Measurements from ENCODE around the gene GRAP.
A peak's percentile ranks its signal among the peaks of the same experiment; 100 is the strongest.

The GRAP gene

DNA sequence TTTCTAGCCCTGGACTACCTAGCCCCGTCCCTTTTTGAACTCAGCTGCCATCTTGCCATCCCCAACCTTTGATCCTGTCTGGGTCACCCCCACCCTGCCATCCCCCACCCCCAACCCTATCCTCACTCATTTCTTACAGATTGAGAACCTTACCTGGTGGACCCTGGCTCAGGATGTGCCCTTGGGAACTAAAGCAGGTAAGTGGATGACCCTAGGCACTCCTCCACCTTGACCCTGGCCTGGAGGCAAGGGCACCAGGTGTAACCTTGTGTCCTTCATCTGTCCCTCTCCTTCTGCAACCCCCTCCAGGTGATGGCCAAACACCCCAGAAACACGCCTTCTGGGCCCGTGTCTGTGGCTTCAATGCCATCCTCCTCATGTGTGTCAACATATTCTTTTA is 26.7 kb downstream of the GRAP start:
- H3K4me1 ChIP-seq (ENCODE audit: control insufficient read depth, insufficient read depth, low read length), result no peaks in the 10 kb centered on the region
- ChIA-PET POLR2A (interaction anchor here (2.2 kb wide), 1 partner anchor 16 kb away, joined by 7 read pairs; the partner anchor contains the start of gene FAM83G), CTCF (interaction anchor here (1.5 kb wide), 1 partner anchor 394 kb away, joined by 3 read pairs; no protein-coding TSS in a partner anchor)
- TF ChIP-seq, protein P1, sequence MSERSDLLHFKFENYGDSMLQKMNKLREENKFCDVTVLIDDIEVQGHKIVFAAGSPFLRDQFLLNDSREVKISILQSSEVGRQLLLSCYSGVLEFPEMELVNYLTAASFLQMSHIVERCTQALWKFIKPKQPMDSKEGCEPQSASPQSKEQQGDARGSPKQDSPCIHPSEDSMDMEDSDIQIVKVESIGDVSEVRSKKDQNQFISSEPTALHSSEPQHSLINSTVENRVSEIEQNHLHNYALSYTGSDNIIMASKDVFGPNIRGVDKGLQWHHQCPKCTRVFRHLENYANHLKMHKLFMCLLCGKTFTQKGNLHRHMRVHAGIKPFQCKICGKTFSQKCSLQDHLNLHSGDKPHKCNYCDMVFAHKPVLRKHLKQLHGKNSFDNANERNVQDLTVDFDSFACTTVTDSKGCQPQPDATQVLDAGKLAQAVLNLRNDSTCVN (tag by site-specific recombination; optimal IDR thresholded peaks at IDR 0.05), result no peak
- no peak for TF ChIP-seq ZNF571 (tag by site-specific recombination; IDR thresholded peaks at IDR 0.05)
- TF ChIP-seq ZNF2 (tag by site-specific recombination; IDR thresholded peaks at IDR 0.05), result no peak
- TF ChIP-seq ZNF211 (tag by site-specific recombination; IDR thresholded peaks at IDR 0.05; ENCODE audit: low read depth), result no peak
- TF ChIP-seq ZBTB1 (tag by site-specific recombination; IDR thresholded peaks at IDR 0.05), result no peak
- H3K27ac ChIP-seq (ENCODE audit: extremely low read depth, low read depth, low read length), result no peak overlapping the region
- no peak overlapping the region for H3K4me3 ChIP-seq (ENCODE audit: low read depth, low read length)
- H3K36me3 ChIP-seq (ENCODE audit: control insufficient read depth in 2 of 2, insufficient read depth in 1 of 2, low read length in 2 of 2), result no peaks in the 10 kb centered on the region
- H3K9me3 ChIP-seq (ENCODE audit: control insufficient read depth, insufficient read depth, low read depth, low read length), result no peaks in the 10 kb centered on the region

DNA sequence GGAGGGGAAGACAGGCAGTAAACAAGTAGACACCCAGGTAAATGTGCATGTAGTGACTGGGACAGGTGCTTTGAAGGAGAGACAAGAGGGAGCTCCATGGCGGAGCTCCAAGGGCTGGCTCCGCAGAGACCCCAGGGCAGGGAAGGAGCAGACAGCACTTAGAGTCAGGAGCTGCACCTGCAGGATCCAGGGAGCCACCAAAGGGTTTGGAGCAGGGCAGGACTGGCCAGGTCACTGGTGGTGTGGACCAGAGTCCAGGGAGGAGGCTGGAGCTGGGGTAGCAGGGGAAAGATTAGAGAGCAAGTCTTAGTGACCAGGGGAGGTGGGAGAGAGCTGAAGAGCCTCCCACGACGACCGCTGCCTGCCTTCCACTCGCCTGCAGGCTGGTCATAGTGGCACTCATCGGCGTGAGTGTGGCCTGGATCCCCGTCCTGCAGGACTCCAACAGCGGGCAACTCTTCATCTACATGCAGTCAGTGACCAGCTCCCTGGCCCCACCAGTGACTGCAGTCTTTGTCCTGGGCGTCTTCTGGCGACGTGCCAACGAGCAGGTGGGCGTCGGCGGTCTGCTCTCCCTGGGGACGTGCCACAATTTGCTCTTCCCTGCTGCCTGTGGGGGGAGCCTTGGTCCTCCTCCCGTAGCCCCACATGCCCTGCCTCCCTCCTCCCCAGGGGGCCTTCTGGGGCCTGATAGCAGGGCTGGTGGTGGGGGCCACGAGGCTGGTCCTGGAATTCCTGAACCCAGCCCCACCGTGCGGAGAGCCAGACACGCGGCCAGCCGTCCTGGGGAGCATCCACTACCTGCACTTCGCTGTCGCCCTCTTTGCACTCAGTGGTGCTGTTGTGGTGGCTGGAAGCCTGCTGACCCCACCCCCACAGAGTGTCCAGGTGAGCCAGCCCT is 27.5 kb downstream of the GRAP start:
- POLR2A ChIA-PET, result interaction anchor here (2.2 kb wide), 1 partner anchor 15 kb away, joined by 7 read pairs; the partner anchor contains the start of gene FAM83G
- Histone ChIP-seq H3K36me3 (ENCODE audit: control insufficient read depth in 2 of 2, insufficient read depth in 1 of 2, low read length in 2 of 2) (no peaks in the 10 kb centered on the region), H3K4me3 (ENCODE audit: low read depth, low read length) (no peak overlapping the region), H3K27ac (ENCODE audit: extremely low read depth, low read depth, low read length) (no peak overlapping the region), H3K9me3 (ENCODE audit: control insufficient read depth, insufficient read depth, low read depth, low read length) (no peaks in the 10 kb centered on the region), H3K4me1 (ENCODE audit: control insufficient read depth, insufficient read depth, low read length) (no peaks in the 10 kb centered on the region)
- CTCF ChIA-PET, result interaction anchor here (1.5 kb wide), 1 partner anchor 393 kb away, joined by 3 read pairs; no protein-coding TSS in a partner anchor
- TF ChIP-seq ZNF792 (tag by site-specific recombination; IDR thresholded peaks at IDR 0.05) (no peak), ZNF24 (tag by site-specific recombination; IDR thresholded peaks at IDR 0.05) (no peak), ZFHX2 (tag by site-specific recombination; conservative IDR thresholded peaks at IDR 0.05) (peak; percentile 85), ZNF366 (tag by site-specific recombination; conservative IDR thresholded peaks at IDR 0.05) (no peak), SCRT1 (tag by site-specific recombination; IDR thresholded peaks at IDR 0.05; ENCODE audit: borderline replicate concordance) (no peak), ZNF341 (tag by site-specific recombination; IDR thresholded peaks at IDR 0.05; ENCODE audit: low read depth) (peak; percentile 70), BCL11B (tag by site-specific recombination; IDR thresholded peaks at IDR 0.05; ENCODE audit: low read depth) (0 out of 2 replicates have a peak, but pooled peaks have one; percentile 11), ZNF248 (tag by site-specific recombination; IDR thresholded peaks at IDR 0.05) (no peak), ZNF621 (tag by site-specific recombination; IDR thresholded peaks at IDR 0.05) (no peak), ZNF302 (tag by site-specific recombination; IDR thresholded peaks at IDR 0.05; ENCODE audit: low read depth) (no peak), GLIS1 (tag by site-specific recombination; IDR thresholded peaks at IDR 0.05) (peak; percentile 56), ZNF423 (tag by site-specific recombination; IDR thresholded peaks at IDR 0.05) (peak; percentile 44; the same call in 1 of the 2 replicates), ZNF777 (tag by site-specific recombination; IDR thresholded peaks at IDR 0.05; ENCODE audit: borderline replicate concordance) (no peak), GLIS2 (tag by site-specific recombination; IDR thresholded peaks at IDR 0.05) (peak; percentile 44; the same call in 1 of the 2 replicates), KLF1 (tag by site-specific recombination; IDR thresholded peaks at IDR 0.05) (peak; percentile 79), ZIC2 (tag by site-specific recombination; IDR thresholded peaks at IDR 0.05) (peak; percentile 77), ZNF202 (tag by site-specific recombination; IDR thresholded peaks at IDR 0.05; ENCODE audit: borderline replicate concordance) (no peak), ZNF133 (tag by site-specific recombination; IDR thresholded peaks at IDR 0.05) (no peak), ZFP37 (tag by site-specific recombination; IDR thresholded peaks at IDR 0.05) (no peak)
- TF ChIP-seq, protein P2, sequence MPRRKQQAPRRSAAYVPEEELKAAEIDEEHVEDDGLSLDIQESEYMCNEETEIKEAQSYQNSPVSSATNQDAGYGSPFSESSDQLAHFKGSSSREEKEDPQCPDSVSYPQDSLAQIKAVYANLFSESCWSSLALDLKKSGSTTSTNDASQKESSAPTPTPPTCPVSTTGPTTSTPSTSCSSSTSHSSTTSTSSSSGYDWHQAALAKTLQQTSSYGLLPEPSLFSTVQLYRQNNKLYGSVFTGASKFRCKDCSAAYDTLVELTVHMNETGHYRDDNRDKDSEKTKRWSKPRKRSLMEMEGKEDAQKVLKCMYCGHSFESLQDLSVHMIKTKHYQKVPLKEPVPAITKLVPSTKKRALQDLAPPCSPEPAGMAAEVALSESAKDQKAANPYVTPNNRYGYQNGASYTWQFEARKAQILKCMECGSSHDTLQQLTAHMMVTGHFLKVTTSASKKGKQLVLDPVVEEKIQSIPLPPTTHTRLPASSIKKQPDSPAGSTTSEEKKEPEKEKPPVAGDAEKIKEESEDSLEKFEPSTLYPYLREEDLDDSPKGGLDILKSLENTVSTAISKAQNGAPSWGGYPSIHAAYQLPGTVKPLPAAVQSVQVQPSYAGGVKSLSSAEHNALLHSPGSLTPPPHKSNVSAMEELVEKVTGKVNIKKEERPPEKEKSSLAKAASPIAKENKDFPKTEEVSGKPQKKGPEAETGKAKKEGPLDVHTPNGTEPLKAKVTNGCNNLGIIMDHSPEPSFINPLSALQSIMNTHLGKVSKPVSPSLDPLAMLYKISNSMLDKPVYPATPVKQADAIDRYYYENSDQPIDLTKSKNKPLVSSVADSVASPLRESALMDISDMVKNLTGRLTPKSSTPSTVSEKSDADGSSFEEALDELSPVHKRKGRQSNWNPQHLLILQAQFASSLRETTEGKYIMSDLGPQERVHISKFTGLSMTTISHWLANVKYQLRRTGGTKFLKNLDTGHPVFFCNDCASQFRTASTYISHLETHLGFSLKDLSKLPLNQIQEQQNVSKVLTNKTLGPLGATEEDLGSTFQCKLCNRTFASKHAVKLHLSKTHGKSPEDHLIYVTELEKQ (tag by site-specific recombination; IDR thresholded peaks at IDR 0.05; ENCODE audit: borderline replicate concordance), result no peak
- TF ChIP-seq, protein P3, sequence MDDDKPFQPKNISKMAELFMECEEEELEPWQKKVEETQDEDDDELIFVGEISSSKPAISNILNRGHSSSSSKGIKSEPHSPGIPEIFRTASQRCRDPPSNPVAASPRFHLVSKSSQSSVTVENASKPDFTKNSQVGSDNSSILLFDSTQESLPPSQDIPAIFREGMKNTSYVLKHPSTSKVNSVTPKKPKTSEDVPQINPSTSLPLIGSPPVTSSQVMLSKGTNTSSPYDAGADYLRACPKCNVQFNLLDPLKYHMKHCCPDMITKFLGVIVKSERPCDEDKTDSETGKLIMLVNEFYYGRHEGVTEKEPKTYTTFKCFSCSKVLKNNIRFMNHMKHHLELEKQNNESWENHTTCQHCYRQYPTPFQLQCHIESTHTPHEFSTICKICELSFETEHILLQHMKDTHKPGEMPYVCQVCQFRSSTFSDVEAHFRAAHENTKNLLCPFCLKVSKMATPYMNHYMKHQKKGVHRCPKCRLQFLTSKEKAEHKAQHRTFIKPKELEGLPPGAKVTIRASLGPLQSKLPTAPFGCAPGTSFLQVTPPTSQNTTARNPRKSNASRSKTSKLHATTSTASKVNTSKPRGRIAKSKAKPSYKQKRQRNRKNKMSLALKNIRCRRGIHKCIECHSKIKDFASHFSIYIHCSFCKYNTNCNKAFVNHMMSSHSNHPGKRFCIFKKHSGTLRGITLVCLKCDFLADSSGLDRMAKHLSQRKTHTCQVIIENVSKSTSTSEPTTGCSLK (tag by site-specific recombination; IDR thresholded peaks at IDR 0.05), result no peak
- TF ChIP-seq, protein P4, sequence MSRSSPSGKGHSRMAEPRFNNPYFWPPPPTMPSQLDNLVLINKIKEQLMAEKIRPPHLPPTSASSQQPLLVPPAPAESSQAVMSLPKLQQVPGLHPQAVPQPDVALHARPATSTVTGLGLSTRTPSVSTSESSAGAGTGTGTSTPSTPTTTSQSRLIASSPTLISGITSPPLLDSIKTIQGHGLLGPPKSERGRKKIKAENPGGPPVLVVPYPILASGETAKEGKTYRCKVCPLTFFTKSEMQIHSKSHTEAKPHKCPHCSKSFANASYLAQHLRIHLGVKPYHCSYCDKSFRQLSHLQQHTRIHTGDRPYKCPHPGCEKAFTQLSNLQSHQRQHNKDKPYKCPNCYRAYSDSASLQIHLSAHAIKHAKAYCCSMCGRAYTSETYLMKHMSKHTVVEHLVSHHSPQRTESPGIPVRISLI (tag by site-specific recombination; IDR thresholded peaks at IDR 0.05), result no peak

Data from HEK293 (cell line).